T-helper 2 cell treated with Interferon-gamma antibody and Interleukin-4, amounts not matched to agents 5 μg/mL and 100 μg/mL, for 36 hours (primary cell): ENCODE data around the gene SLC25A11.

Source experiments
- DNase-seq: peaks from one replicate; pipeline ENCODE4 v3.0.0; 2021; ENCODE audit warnings: low spot score
- H3K27ac Mint-ChIP-seq: one replicate; pipeline ENCODE4 v1.8.0; 2021; ENCODE audit warnings: mild to moderate bottlenecking, mixed read lengths
- H3K27me3 Mint-ChIP-seq: one replicate; pipeline ENCODE4 v1.8.0; 2021; ENCODE audit warnings: low read depth, mixed read lengths
- H3K36me3 Mint-ChIP-seq: one replicate; pipeline ENCODE4 v1.8.0; 2021; ENCODE audit warnings: low read depth, mixed read lengths
- H3K4me1 Mint-ChIP-seq: one replicate; pipeline ENCODE4 v1.8.0; 2021; ENCODE audit warnings: low read depth, mixed read lengths
- H3K4me3 Mint-ChIP-seq: one replicate; pipeline ENCODE4 v1.8.0; 2022; ENCODE audit warnings: mild to moderate bottlenecking, moderate library complexity, mixed read lengths
- H3K9me3 Mint-ChIP-seq: one replicate; pipeline ENCODE4 v1.8.0; 2021; ENCODE audit warnings: mixed read lengths

SLC25A11 gene

DNA sequence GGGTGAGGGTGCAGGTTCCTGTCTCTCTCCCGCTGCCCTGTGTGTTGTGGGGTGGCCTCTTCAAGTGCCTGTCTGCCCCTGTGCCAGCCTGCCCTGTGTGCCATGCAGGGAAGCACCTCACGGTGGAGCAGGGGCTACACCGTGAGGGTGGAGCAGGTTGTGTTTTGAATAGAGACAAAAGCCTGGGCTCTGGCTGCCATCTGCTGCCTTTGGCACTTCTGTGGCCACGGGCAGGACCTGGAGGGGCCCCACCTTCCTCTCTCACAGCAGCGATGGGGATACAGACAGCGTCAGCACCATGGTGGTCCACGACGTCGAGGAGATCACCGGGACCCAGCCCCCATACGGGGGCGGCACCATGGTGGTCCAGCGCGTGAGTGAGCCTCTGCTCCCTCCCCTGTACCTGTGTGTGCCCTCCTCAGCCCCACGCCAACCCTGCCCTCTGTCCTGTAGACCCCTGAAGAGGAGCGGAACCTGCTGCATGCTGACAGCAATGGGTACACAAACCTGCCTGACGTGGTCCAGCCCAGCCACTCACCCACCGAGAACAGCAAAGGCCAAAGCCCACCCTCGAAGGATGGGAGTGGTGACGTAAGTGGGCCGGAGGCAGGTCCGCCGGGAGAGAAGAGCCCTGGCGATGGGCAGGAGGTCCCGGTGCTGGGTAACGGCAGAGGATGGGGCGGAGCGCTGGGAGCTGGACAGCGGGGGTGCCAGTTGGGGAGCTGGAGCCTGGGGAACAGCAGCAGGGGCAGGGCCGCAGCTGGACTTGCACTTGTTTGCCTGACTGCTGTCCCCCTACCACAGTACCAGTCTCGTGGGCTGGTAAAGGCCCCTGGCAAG is 45.9 kb downstream of the SLC25A11 start:
- Mint-ChIP-seq H3K27me3 (peaks cover 3% of the 10 kb centered on the region), H3K36me3 (peaks cover 26% of the 10 kb centered on the region), H3K27ac (no peak overlapping the region), H3K9me3 (no peaks in the 10 kb centered on the region), H3K4me3 (no peak overlapping the region), H3K4me1 (no peaks in the 10 kb centered on the region)
- DNase-seq: no peak

DNA sequence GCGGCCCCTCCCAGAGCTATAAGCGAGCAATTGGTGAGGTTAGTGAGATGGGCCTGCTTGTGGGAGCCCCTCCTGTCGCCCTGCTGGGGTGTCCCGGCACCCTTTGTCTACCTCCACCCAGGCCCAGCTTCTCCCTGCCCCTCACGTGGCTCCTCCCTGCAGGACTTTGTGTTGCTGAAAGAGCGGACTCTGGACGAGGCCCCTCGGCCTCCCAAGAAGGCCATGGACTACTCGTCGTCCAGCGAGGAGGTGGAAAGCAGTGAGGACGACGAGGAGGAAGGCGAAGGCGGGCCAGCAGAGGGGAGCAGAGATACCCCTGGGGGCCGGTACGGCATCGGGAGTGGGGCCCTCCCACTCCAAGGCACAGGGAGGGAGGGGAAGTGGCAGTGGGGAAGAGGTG is 46.6 kb downstream of the SLC25A11 start:
- Mint-ChIP-seq H3K36me3 (peaks cover 26% of the 10 kb centered on the region), H3K4me1 (no peaks in the 10 kb centered on the region), H3K4me3 (no peak overlapping the region), H3K9me3 (no peaks in the 10 kb centered on the region), H3K27me3 (no peaks in the 10 kb centered on the region), H3K27ac (no peak overlapping the region)
- DNase-seq: no peak

DNA sequence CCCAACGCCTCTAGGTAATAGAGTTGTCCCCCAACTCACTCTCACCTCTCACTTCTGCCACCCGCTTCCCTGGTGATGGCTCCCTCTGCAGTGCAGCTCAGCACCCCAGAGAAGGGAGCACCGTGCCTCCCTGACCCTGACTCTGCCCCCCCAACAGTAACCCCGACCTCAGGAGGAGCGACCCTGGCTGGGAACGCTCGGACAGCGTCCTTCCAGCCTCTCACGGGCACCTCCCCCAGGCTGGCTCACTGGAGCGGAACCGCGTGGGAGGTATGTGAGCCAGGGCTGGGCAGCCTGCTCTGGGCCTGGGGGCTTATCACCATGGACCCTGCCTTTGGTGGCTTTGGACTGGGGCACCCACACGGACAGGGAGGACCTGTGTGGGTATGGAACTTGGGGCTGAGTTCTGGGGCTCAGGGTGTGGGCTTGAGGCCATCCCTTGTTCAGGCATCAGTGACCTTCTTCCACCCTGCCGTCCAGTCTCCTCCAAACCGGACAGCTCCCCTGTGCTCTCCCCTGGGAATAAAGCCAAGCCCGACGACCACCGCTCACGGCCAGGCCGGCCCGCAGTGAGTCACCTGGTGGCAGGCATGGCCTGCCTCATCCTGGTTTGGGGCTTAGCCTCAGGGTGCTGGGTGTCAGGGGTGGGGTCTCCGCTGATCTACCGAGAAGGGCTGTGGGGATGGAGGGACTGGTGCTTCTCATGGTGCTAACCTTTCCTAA is 47.2 kb downstream of the SLC25A11 start:
- Mint-ChIP-seq H3K4me3 (no peak overlapping the region), H3K27me3 (no peaks in the 10 kb centered on the region), H3K27ac (no peak overlapping the region), H3K4me1 (no peaks in the 10 kb centered on the region), H3K36me3 (peaks cover 26% of the 10 kb centered on the region), H3K9me3 (no peaks in the 10 kb centered on the region)
- no peak for DNase-seq

DNA sequence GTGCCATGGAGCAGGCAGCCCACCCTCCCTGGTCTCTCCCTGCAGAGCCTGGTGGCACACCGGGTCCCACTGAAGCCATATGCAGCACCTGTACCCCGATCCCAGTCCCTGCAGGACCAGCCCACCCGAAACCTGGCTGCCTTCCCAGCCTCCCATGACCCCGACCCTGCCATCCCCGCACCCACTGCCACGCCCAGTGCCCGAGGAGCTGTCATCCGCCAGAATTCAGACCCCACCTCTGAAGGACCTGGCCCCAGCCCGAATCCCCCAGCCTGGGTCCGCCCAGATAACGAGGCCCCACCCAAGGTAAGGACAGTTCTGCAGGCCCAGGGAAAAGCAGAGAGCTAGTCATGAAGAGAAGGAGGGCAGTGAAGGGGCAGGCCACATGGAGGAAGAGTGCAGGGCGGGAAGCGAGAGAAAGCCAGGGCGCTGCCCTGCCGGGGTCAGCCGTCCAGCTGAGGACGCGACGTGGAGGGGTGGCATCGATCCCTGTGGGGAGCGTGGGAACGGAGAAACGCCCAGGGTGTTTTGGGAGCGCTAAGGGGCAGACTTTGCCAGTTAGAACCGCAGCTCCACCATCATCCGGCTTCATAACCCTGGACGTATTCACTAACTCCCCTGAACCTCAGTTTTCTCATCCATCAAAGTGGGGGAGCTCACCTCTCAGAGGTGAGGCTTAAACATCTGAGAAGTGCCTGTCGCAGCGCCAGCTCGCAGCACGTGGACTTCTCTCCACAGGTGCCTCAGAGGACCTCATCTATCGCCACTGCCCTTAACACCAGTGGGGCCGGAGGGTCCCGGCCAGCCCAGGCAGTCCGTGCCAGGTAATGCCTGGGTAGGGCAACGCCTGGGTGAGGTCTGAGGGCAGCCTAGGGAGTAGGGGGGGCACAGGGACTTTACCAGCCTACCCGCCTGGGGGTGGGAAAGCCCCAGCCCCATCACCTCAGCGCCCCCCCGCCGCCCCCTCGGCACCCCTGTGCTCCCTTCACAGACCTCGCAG is 48.1 kb downstream of the SLC25A11 start:
- peaks cover 33% of the 10 kb centered on the region for H3K36me3 Mint-ChIP-seq
- no peaks in the 10 kb centered on the region for H3K4me1 Mint-ChIP-seq

DNA sequence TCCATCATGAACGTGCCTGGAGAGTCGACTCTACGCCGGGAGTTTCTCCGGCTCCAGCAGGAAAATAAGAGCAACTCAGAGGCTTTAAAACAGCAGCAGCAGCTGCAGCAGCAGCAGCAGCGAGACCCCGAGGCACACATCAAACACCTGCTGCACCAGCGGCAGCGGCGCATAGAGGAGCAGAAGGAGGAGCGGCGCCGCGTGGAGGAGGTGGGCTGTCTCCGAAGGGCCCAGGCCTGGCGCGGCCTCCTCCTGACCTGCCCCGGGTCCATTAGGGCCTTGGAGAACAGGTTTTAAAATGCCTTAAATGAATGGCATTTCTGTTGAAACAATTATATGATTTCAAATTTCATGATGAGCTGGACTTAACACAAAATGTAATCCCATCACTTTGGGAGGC is 52.3 kb downstream of the SLC25A11 start:
- H3K4me1 Mint-ChIP-seq: no peaks in the 10 kb centered on the region
- DNase-seq: no peak
- H3K9me3 Mint-ChIP-seq: no peaks in the 10 kb centered on the region
- H3K36me3 Mint-ChIP-seq: peaks cover 35% of the 10 kb centered on the region
- no peak overlapping the region for H3K27ac Mint-ChIP-seq
- H3K4me3 Mint-ChIP-seq: no peak overlapping the region
- no peaks in the 10 kb centered on the region for H3K27me3 Mint-ChIP-seq

More for the DNA sequence above, 48.1 kb downstream of the SLC25A11 start:
- DNase-seq: no peak
- Mint-ChIP-seq H3K27ac (no peak overlapping the region), H3K4me3 (no peak overlapping the region), H3K9me3 (no peaks in the 10 kb centered on the region), H3K27me3 (no peaks in the 10 kb centered on the region)
